H9 (cell line): ENCODE measurements around the gene XYLB. TPM values are rescaled to one million over a fixed set of nuclear protein-coding genes. Genes with fewer than 3 reads are reported as not detected.

Experiments used
- DNase-seq: peaks from one replicate; pipeline ENCODE4 v3.0.0-alpha.2; 2017
- H2AFZ ChIP-seq: one replicate; pipeline ENCODE4 v1.6.1; 2013; ENCODE audit warnings: mild to moderate bottlenecking, low read length, control low read depth, moderate library complexity
- H2AK5ac ChIP-seq: 2 replicates; pipeline ENCODE4 v1.6.1; 2013; ENCODE audit warnings: low read length, control low read depth, mixed read lengths; ENCODE audit not compliant: insufficient read length
- H2BK120ac ChIP-seq: one replicate; pipeline ENCODE4 v1.6.1; 2013; ENCODE audit warnings: low read depth, mild to moderate bottlenecking, low read length, control low read depth, inconsistent platforms; ENCODE audit not compliant: poor library complexity, severe bottlenecking
- H2BK12ac ChIP-seq: 2 replicates; pipeline ENCODE4 v1.6.1; 2013; ENCODE audit warnings: low read length, control low read depth, mixed read lengths, low read depth; ENCODE audit not compliant: insufficient read length
- H2BK15ac ChIP-seq: 2 replicates; pipeline ENCODE4 v1.6.1; 2013; ENCODE audit warnings: low read depth, low read length, control low read depth
- H2BK20ac ChIP-seq: one replicate; pipeline ENCODE4 v1.6.1; 2013; ENCODE audit warnings: low read depth, mild to moderate bottlenecking, low read length, control low read depth, inconsistent platforms; ENCODE audit not compliant: poor library complexity, severe bottlenecking
- H2BK5ac ChIP-seq: 2 replicates; pipeline ENCODE4 v1.6.1; 2013; ENCODE audit warnings: low read length, control low read depth, mixed read lengths; ENCODE audit not compliant: insufficient read length
- H3K14ac ChIP-seq: 2 replicates; pipeline ENCODE4 v1.6.1; 2013; ENCODE audit warnings: low read length, control low read depth; ENCODE audit not compliant: insufficient read depth
- H3K18ac ChIP-seq: 2 replicates; pipeline ENCODE4 v1.6.1; 2013; ENCODE audit warnings: low read depth, mild to moderate bottlenecking, mixed read lengths, low read length, control low read depth; ENCODE audit not compliant: insufficient read length
- H3K23ac ChIP-seq: 2 replicates; pipeline ENCODE4 v1.6.1; 2013; ENCODE audit warnings: low read length, control low read depth, mixed read lengths, low read depth; ENCODE audit not compliant: insufficient read length
- H3K23me2 ChIP-seq: 2 replicates; pipeline ENCODE4 v1.6.1; 2013; ENCODE audit warnings: low read depth, mild to moderate bottlenecking, mixed read lengths, low read length, control low read depth; ENCODE audit not compliant: insufficient read length, poor library complexity, severe bottlenecking
- H3K27ac ChIP-seq: 2 replicates; pipeline ENCODE4 v1.5.1; 2013; ENCODE audit warnings: low read length, control low read depth, mixed read lengths, low read depth; ENCODE audit not compliant: insufficient read length
- H3K27me3 ChIP-seq: 2 replicates; pipeline ENCODE4 v1.6.1; 2013; ENCODE audit warnings: low read length, control low read depth, inconsistent platforms; ENCODE audit not compliant: insufficient read depth
- H3K4ac ChIP-seq: 2 replicates; pipeline ENCODE4 v1.6.1; 2013; ENCODE audit warnings: low read depth, mild to moderate bottlenecking, control low read depth, inconsistent platforms, low read length, moderate library complexity
- H3K4me1 ChIP-seq: 2 replicates; pipeline ENCODE4 v1.6.1; 2013; ENCODE audit warnings: low read length, control low read depth, inconsistent platforms; ENCODE audit not compliant: insufficient read depth
- H3K4me2 ChIP-seq: 2 replicates; pipeline ENCODE4 v1.6.1; 2013; ENCODE audit warnings: low read length, control low read depth, mixed read lengths; ENCODE audit not compliant: insufficient read length, insufficient read depth
- H3K56ac ChIP-seq: 2 replicates; pipeline ENCODE4 v1.6.1; 2013; ENCODE audit warnings: low read depth, mild to moderate bottlenecking, mixed read lengths, low read length, control low read depth; ENCODE audit not compliant: insufficient read length
- H3K79me1 ChIP-seq: 2 replicates; pipeline ENCODE4 v1.6.1; 2013; ENCODE audit warnings: low read depth, mild to moderate bottlenecking, moderate library complexity, low read length, control low read depth, inconsistent platforms; ENCODE audit not compliant: insufficient read depth, poor library complexity, severe bottlenecking
- H3K79me2 ChIP-seq: 2 replicates; pipeline ENCODE4 v1.6.1; 2013; ENCODE audit warnings: low read length, control low read depth, inconsistent platforms; ENCODE audit not compliant: insufficient read depth
- H3K9ac ChIP-seq: 2 replicates; pipeline ENCODE4 v1.6.1; 2013; ENCODE audit warnings: low read length, control low read depth, mixed read lengths; ENCODE audit not compliant: insufficient read length; ENCODE audit errors: extremely low read depth
- H3K9me3 ChIP-seq: one replicate; pipeline ENCODE4 v1.6.1; 2013; ENCODE audit warnings: low read depth, low read length, inconsistent platforms; ENCODE audit not compliant: control insufficient read depth
- H3T11ph ChIP-seq: one replicate; pipeline ENCODE4 v1.6.1; 2013; ENCODE audit warnings: mild to moderate bottlenecking, low read length, control low read depth, inconsistent platforms
- H4K20me1 ChIP-seq: one replicate; pipeline ENCODE4 v1.6.1; 2013; ENCODE audit not compliant: control insufficient read depth, insufficient read length, insufficient read depth
- H4K5ac ChIP-seq: 2 replicates; pipeline ENCODE4 v1.6.1; 2013; ENCODE audit warnings: low read depth, mild to moderate bottlenecking, mixed read lengths, low read length, control low read depth; ENCODE audit not compliant: insufficient read length
- H4K8ac ChIP-seq: replicated peaks from 2 replicates; pipeline ENCODE4 v1.6.1; 2013; ENCODE audit warnings: low read length, control low read depth, mixed read lengths, low read depth; ENCODE audit not compliant: insufficient read length
- H4K91ac ChIP-seq: 2 replicates; pipeline ENCODE4 v1.6.1; 2013; ENCODE audit warnings: low read depth, mild to moderate bottlenecking, moderate library complexity, mixed read lengths, low read length, control low read depth; ENCODE audit not compliant: insufficient read length
- H3K27ac Mint-ChIP-seq, 3 experiments: 2 replicates in 2 of 3; 3 replicates in 1 of 3; pipeline ENCODE4 v1.8.0; 2020 to 2021; ENCODE audit warnings: mixed read lengths in 3 of 3, mild to moderate bottlenecking in 1 of 3, moderate library complexity in 1 of 3
- H3K27me3 Mint-ChIP-seq: 2 replicates; pipeline ENCODE4 v1.8.0; 2021; ENCODE audit warnings: low read depth, mild to moderate bottlenecking, moderate library complexity, mixed read lengths
- H3K36me3 Mint-ChIP-seq, 3 experiments: 2 replicates in 2 of 3; 3 replicates in 1 of 3; pipeline ENCODE4 v1.8.0; 2020 to 2021; ENCODE audit warnings: low read depth in 3 of 3, mixed read lengths in 3 of 3; ENCODE audit not compliant: insufficient read depth in 1 of 3
- H3K4me1 Mint-ChIP-seq, 2 experiments: 2 replicates each; pipeline ENCODE4 v1.8.0; 2020; ENCODE audit warnings: mixed read lengths in 2 of 2
- H3K4me3 Mint-ChIP-seq, 2 experiments: 2 replicates in 1 of 2; 3 replicates in 1 of 2; pipeline ENCODE4 v1.8.0; 2020 to 2021; ENCODE audit warnings: mild to moderate bottlenecking in 2 of 2, mixed read lengths in 2 of 2, moderate library complexity in 1 of 2
- H3K9me3 Mint-ChIP-seq, 2 experiments: 2 replicates in 1 of 2; 3 replicates in 1 of 2; pipeline ENCODE4 v1.8.0; 2020; ENCODE audit warnings: mild to moderate bottlenecking in 2 of 2, mixed read lengths in 2 of 2, moderate library complexity in 1 of 2
- CTCF ChIP-seq: fragments of 200-600 bp; sonication (generic); conservative IDR thresholded peaks from 3 replicates; pipeline ENCODE4 v1.8.0; 2021; ENCODE audit warnings: antibody characterized with exemption, mild to moderate bottlenecking
- WGBS: extraction: QIAGEN DNeasy Blood & Tissue Kit; methylation state at CpG from one replicate; pipeline ENCODE4 v1.1.7; 2013; ENCODE audit warnings: missing lambda C conversion rate, low lambda C conversion rate, mixed read lengths; ENCODE audit not compliant: insufficient read length; ENCODE audit errors: extremely low coverage; 5-methylcytosine and 5-hydroxymethylcytosine counted together
- total RNA-seq: library from RNA; stranded (reverse); gene quantifications from 2 replicates; pipeline ENCODE4 v1.2.1, GENCODE V29; 2021

Gene XYLB
- total RNA-seq, 1 experiment from 2014 or later, result 2.6 TPM

GRCh38 chr3:38396239-38396638 lies 49.7 kb downstream of the XYLB start:
- no peak overlapping the region for H3K56ac ChIP-seq
- H3K9me3 ChIP-seq, result no peaks in the 10 kb centered on the region
- H3K14ac ChIP-seq, result no peak overlapping the region
- Mint-ChIP-seq H3K4me3 (no peak overlapping the region), H3K36me3 (peaks cover 3 to 34% (median 15%) of the 10 kb centered on the region in 3 experiments), H3K9me3 (peaks cover 0 to 6% of the 10 kb centered on the region in 2 experiments; a peak in 1 of 5 replicates), H3K27me3 (no peaks in the 10 kb centered on the region), H3K4me1 (no peaks in the 10 kb centered on the region; a peak in 1 of 4 replicates), H3K27ac (no peak overlapping the region)
- no peaks in the 10 kb centered on the region for H3K79me1 ChIP-seq
- H4K8ac ChIP-seq, result no peak overlapping the region
- DNase-seq, result no peak
- H3K27ac ChIP-seq, result no peak overlapping the region
- no peak overlapping the region for H3K23ac ChIP-seq
- no peak overlapping the region for H2AFZ ChIP-seq
- no peaks in the 10 kb centered on the region for H4K20me1 ChIP-seq
- no peak overlapping the region for H3K4me2 ChIP-seq
- H3K27me3 ChIP-seq, result no peaks in the 10 kb centered on the region
- no CpG with 5 or more reads among the region's 2 CpGs for WGBS
- no peak overlapping the region for H2BK15ac ChIP-seq
- no peak overlapping the region for H3K18ac ChIP-seq
- H4K91ac ChIP-seq, result no peak overlapping the region
- H3T11ph ChIP-seq, result no peak overlapping the region
- H2BK20ac ChIP-seq, result no peak overlapping the region
- no peak overlapping the region for H3K9ac ChIP-seq
- H3K4me1 ChIP-seq, result no peaks in the 10 kb centered on the region
- no peak overlapping the region for H2BK5ac ChIP-seq
- H3K79me2 ChIP-seq, result no peaks in the 10 kb centered on the region
- H3K23me2 ChIP-seq, result no peaks in the 10 kb centered on the region
- no peak overlapping the region for H3K4ac ChIP-seq
- no peak overlapping the region for H2BK12ac ChIP-seq
- TF ChIP-seq CTCF, result no peak
- H4K5ac ChIP-seq, result no peak overlapping the region
- no peak overlapping the region for H2BK120ac ChIP-seq
- no peak overlapping the region for H2AK5ac ChIP-seq
